GM12864 (cell line): ENCODE measurements around the gene NOD2.

Experiments used
- DNase-seq: peaks from one replicate; pipeline ENCODE4 v3.0.0-alpha.2; 2011; ENCODE audit warnings: low read depth
- H3K4me3 ChIP-seq: 2 replicates; pipeline ENCODE4 v1.5.1; 2011; ENCODE audit warnings: mild to moderate bottlenecking, low read depth, low read length, control low read depth
- CTCF ChIP-seq: IDR thresholded peaks from 2 replicates; pipeline ENCODE4 v1.5.1; 2011; ENCODE audit warnings: low read depth, mild to moderate bottlenecking, moderate library complexity, low read length, control low read depth, inconsistent platforms; ENCODE audit errors: missing control alignments

Gene NOD2

DNA sequence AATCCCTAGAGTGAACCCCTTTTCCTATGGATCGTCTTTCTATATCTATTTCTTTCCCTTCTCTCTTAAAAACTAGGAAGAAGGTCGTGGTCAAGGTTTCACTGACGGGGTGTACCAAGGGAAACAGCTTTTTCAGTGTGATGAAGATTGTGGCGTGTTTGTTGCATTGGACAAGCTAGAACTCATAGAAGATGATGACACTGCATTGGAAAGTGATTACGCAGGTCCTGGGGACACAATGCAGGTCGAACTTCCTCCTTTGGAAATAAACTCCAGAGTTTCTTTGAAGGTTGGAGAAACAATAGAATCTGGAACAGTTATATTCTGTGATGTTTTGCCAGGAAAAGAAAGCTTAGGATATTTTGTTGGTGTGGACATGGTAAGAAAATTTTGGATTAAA, 58.1 kb downstream of the NOD2 start:
- no peak for DNase-seq
- H3K4me3 ChIP-seq = no peak overlapping the region
- TF ChIP-seq CTCF = no peak

DNA sequence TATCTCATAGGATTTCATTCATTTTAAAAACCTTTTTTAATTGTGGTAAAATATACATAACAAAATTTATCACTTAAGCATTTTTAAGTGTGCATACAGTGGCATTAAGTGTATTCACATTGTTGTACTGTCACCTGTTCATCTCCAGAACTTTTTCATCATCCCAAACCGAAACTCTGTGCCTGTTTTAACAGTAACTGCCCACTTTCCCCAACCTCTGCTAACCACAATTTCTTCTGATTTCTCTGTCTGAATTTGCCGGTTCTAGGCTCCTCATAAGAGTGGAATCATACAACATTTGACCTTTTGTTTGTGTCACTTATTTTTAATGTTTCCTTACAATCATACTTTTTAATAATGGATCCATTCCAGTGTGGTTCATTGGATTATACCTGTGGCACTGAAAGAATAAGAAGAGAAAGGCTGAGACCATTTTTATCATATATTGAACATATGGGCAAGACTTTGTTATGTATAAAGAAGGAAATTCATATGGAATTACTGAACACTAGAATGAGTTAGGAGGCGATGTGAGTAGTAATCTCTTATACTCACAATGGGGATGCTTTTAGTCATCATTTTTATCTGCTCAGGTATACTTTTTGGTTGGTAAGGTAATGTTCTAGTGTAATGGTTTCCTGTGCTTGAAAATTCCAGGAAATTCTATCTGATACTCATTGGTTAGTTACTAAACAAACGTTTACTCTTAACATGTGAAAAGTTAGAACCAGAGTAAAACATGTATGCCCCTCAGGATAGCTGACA, 59.2 kb downstream of the NOD2 start:
- DNase-seq = no peak

GRCh38 chr16:50756473-50756872, 63.1 kb downstream of the NOD2 start:
- no peak for DNase-seq
- H3K4me3 ChIP-seq = no peak overlapping the region
- TF ChIP-seq CTCF = no peak

More for the DNA sequence above, 59.2 kb downstream of the NOD2 start:
- no peak for TF ChIP-seq CTCF
- no peak overlapping the region for H3K4me3 ChIP-seq

GRCh38 chr16:50761267-50761666, 67.9 kb downstream of the NOD2 start:
- H3K4me3 ChIP-seq = no peak overlapping the region
- TF ChIP-seq CTCF = no peak
- DNase-seq = no peak

DNA sequence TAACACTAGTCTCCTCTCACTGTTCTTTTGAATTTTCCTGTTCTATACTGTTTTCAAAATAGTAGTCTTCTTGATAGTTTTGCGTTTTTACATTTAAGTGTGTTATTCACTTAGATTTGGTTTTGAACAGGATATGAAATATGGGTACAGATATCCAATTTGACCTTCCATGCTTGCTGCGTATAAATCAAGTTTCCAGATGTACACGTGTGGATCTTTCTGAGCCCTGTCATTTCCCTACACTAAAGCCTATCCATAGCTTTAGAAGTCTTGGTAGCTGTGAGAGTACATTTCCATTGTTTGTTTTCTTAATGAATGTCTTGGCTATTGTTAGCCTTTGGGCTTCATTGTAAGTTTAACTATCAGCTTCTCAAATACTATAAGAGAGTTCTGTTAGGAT, 68.8 kb downstream of the NOD2 start:
- no peak for TF ChIP-seq CTCF
- H3K4me3 ChIP-seq = no peak overlapping the region
- no peak for DNase-seq

DNA sequence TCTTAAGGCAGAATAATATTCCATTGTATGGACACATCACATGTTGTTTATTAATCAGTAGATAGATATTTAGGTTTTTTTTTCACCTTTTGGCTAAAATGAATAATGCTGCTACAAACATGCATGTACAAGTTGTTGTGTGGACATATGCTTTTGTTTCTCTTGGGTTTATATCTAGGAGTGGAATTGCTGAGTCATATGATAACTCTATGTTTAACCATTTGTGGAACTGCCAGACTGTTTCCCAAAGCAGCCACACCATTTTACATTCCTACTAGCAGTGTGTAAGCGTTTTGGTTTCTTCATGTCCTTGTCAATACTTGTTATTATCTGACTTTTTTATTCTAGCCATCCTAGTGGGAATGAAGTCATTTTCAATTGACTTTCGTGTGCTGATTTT, 69.8 kb downstream of the NOD2 start:
- no peak overlapping the region for H3K4me3 ChIP-seq
- TF ChIP-seq CTCF = no peak
- no peak for DNase-seq

DNA sequence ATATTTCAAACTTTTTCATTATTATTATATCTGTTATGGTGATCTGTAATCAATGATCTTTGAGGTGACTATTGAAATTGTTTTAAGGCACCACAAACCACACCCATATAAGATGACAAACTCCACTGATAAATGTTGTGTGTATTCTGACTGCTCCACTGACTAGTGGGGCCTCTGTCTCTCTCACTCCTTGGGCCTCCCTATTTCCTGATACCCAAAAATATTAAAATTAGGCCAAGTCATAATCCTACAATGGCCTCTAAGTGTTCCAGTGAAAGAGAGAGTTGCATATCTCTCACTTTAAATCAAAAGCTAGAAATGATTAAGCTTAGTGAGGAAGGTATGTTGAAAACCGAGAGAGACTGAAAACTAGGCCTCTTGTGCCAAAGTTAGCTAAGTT, 71.9 kb downstream of the NOD2 start:
- TF ChIP-seq CTCF = no peak
- DNase-seq = no peak
- no peak overlapping the region for H3K4me3 ChIP-seq
